Astrocyte (in vitro differentiated cells and primary cell): ENCODE measurements around the gene KCTD15. TPM values are rescaled to one million over a fixed set of nuclear protein-coding genes. Genes with fewer than 3 reads are reported as not detected.

Source experiments
- DNase-seq: peaks from one replicate; pipeline ENCODE4 v3.0.0-alpha.2; 2010; ENCODE audit warnings: low read depth
- FAIRE-seq: peaks from 2 replicates; lab custom pipeline; 2011; peaks lifted over from hg19 to GRCh38; lab: Jason Lieb, UNC
- H2AFZ ChIP-seq: 2 replicates; pipeline ENCODE4 v1.6.0; 2012; ENCODE audit warnings: low read depth, low read length, inconsistent platforms
- H3K27ac ChIP-seq: 2 replicates; pipeline ENCODE4 v1.5.1; 2011; ENCODE audit warnings: low read depth, low read length, inconsistent platforms
- H3K27me3 ChIP-seq: 2 replicates; pipeline ENCODE4 v1.6.0; 2011; ENCODE audit warnings: low read length, inconsistent platforms; ENCODE audit not compliant: insufficient read depth
- H3K36me3 ChIP-seq: 2 replicates; pipeline ENCODE4 v1.5.1; 2011; ENCODE audit warnings: low read length, inconsistent platforms; ENCODE audit not compliant: insufficient read depth
- H3K4me1 ChIP-seq: 2 replicates; pipeline ENCODE4 v1.5.1; 2011; ENCODE audit warnings: low read length, inconsistent platforms; ENCODE audit not compliant: insufficient read depth
- H3K4me2 ChIP-seq: 2 replicates; pipeline ENCODE4 v1.6.0; 2012; ENCODE audit warnings: low read length, inconsistent platforms
- H3K4me3 ChIP-seq: 2 replicates; pipeline ENCODE4 v1.5.1; 2011; ENCODE audit warnings: low read depth, mild to moderate bottlenecking, low read length, inconsistent platforms; ENCODE audit not compliant: insufficient read depth
- H3K79me2 ChIP-seq: 2 replicates; pipeline ENCODE4 v1.6.0; 2012; ENCODE audit warnings: mild to moderate bottlenecking, low read length, inconsistent platforms; ENCODE audit not compliant: insufficient read depth
- H3K9ac ChIP-seq: 2 replicates; pipeline ENCODE4 v1.6.0; 2012; ENCODE audit warnings: mild to moderate bottlenecking, low read length, inconsistent platforms
- H3K9me3 ChIP-seq: 2 replicates; pipeline ENCODE4 v1.5.1; 2012; ENCODE audit warnings: low read depth, mild to moderate bottlenecking, low read length, inconsistent platforms; ENCODE audit not compliant: insufficient read depth
- H4K20me1 ChIP-seq: 2 replicates; pipeline ENCODE4 v1.6.0; 2012; ENCODE audit warnings: low read length, inconsistent platforms; ENCODE audit not compliant: insufficient read depth
- H3K27ac Mint-ChIP-seq: one replicate; pipeline ENCODE4 v1.8.0; 2021; ENCODE audit warnings: mild to moderate bottlenecking, mixed read lengths; ENCODE audit not compliant: unreplicated experiment
- H3K27me3 Mint-ChIP-seq: one replicate; pipeline ENCODE4 v1.8.0; 2021; ENCODE audit warnings: low read depth, mixed read lengths; ENCODE audit not compliant: unreplicated experiment
- H3K36me3 Mint-ChIP-seq: one replicate; pipeline ENCODE4 v1.8.0; 2021; ENCODE audit warnings: low read depth, mixed read lengths; ENCODE audit not compliant: unreplicated experiment
- H3K4me1 Mint-ChIP-seq: one replicate; pipeline ENCODE4 v1.8.0; 2021; ENCODE audit warnings: low read depth, mixed read lengths; ENCODE audit not compliant: unreplicated experiment
- H3K4me3 Mint-ChIP-seq: one replicate; pipeline ENCODE4 v1.8.0; 2021; ENCODE audit warnings: mild to moderate bottlenecking, moderate library complexity, mixed read lengths; ENCODE audit not compliant: unreplicated experiment
- H3K9me3 Mint-ChIP-seq: one replicate; pipeline ENCODE4 v1.8.0; 2021; ENCODE audit warnings: mild to moderate bottlenecking, mixed read lengths; ENCODE audit not compliant: unreplicated experiment
- EZH2 ChIP-seq: IDR thresholded peaks from 2 replicates; pipeline ENCODE4 v1.6.1; 2012; ENCODE audit warnings: mild to moderate bottlenecking, low read length, inconsistent platforms; ENCODE audit not compliant: insufficient read depth
- total RNA-seq: library from RNA; stranded (reverse); gene quantifications from 2 replicates; pipeline ENCODE4 v1.2.1, GENCODE V29; 2021
- TF ChIP-seq, protein P1 (sequence below): IDR thresholded peaks from 2 replicates; pipeline ENCODE4 v1.5.1; 2011; ENCODE audit warnings: low read depth, mild to moderate bottlenecking, inconsistent platforms, low read length, moderate library complexity; ENCODE audit not compliant: insufficient read depth

The KCTD15 gene
- total RNA-seq, 1 donor from 2014 or later, result 43.3 TPM

DNA sequence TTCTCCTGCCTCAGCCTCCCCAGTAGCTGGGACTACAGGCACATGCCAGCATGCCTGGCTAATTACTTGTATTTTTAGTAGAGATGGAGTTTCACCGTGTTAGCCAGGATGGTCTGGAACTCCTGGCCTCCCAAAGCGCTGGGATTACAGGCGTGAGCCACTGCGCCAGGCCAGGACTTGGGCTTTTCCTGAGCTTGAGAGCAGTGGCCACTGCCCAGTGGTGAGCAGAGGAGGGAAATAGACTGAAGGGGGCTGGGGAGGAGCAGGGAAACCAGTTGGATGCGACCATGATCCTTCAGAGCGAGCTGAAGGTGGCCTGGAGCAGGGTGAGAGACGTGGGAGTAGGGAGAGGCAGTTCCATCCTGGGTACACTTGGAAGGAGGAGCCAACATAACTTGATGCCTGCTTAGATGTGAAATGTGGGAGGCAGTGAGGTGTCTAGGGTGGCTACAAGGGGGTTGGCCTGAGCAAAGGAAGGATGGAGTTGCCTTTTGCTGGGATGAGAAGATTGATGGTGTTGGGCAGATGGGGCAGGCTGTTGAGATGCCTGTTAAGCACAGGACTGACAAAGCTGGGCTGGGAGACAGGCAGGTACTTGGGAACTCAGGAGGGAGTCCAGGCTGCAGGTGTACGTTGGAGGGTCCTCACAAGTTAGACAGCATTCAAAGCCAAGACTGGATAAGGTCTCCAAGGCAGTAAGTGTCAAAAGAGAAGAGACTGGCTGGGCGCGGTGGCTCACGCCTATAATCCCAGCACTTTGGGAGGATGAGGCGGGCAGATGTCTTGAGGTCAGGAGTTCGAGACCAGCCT is 31.8 kb downstream of the KCTD15 start:
- Histone ChIP-seq H3K4me2 (no peak overlapping the region), H3K9me3 (no peaks in the 10 kb centered on the region), H4K20me1 (no peaks in the 10 kb centered on the region), H3K27me3 (no peaks in the 10 kb centered on the region), H3K9ac (no peak overlapping the region), H3K4me1 (no peaks in the 10 kb centered on the region), H3K4me3 (no peak overlapping the region), H3K36me3 (no peaks in the 10 kb centered on the region), H3K79me2 (no peaks in the 10 kb centered on the region), H3K27ac (no peak overlapping the region), H2AFZ (no peak overlapping the region)
- FAIRE-seq (no peak), DNase-seq (no peak)
- Mint-ChIP-seq H3K4me3 (peak overlapping the region; percentile 3), H3K9me3 (no peaks in the 10 kb centered on the region), H3K27ac (no peak overlapping the region), H3K27me3 (peaks cover 16% of the 10 kb centered on the region), H3K36me3 (no peaks in the 10 kb centered on the region), H3K4me1 (no peaks in the 10 kb centered on the region)
- TF ChIP-seq EZH2, result no peak
- TF ChIP-seq, protein P1, sequence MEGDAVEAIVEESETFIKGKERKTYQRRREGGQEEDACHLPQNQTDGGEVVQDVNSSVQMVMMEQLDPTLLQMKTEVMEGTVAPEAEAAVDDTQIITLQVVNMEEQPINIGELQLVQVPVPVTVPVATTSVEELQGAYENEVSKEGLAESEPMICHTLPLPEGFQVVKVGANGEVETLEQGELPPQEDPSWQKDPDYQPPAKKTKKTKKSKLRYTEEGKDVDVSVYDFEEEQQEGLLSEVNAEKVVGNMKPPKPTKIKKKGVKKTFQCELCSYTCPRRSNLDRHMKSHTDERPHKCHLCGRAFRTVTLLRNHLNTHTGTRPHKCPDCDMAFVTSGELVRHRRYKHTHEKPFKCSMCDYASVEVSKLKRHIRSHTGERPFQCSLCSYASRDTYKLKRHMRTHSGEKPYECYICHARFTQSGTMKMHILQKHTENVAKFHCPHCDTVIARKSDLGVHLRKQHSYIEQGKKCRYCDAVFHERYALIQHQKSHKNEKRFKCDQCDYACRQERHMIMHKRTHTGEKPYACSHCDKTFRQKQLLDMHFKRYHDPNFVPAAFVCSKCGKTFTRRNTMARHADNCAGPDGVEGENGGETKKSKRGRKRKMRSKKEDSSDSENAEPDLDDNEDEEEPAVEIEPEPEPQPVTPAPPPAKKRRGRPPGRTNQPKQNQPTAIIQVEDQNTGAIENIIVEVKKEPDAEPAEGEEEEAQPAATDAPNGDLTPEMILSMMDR, result no peak

- no peaks in the 10 kb centered on the region for H3K4me1 Mint-ChIP-seq
- no peaks in the 10 kb centered on the region for H3K79me2 ChIP-seq
These were observed 33.6 kb downstream of the KCTD15 start for GRCh38 chr19:33830264-33830663.

More at GRCh38 chr19:33830264-33830663, 33.6 kb downstream of the KCTD15 start:
- no peak overlapping the region for H3K4me2 ChIP-seq
- Mint-ChIP-seq H3K27ac (no peak overlapping the region), H3K27me3 (peaks cover 16% of the 10 kb centered on the region), H3K9me3 (no peaks in the 10 kb centered on the region), H3K4me3 (no peak overlapping the region), H3K36me3 (no peaks in the 10 kb centered on the region)
- H3K4me1 ChIP-seq, result no peaks in the 10 kb centered on the region
- H3K27me3 ChIP-seq, result no peaks in the 10 kb centered on the region
- TF ChIP-seq, protein P1, result no peak
- no peak for TF ChIP-seq EZH2
- FAIRE-seq, result no peak
- DNase-seq, result no peak
- no peak overlapping the region for H2AFZ ChIP-seq
- no peaks in the 10 kb centered on the region for H3K36me3 ChIP-seq
- H4K20me1 ChIP-seq, result no peaks in the 10 kb centered on the region
- no peak overlapping the region for H3K4me3 ChIP-seq
- no peak overlapping the region for H3K9ac ChIP-seq
- no peak overlapping the region for H3K27ac ChIP-seq
- H3K9me3 ChIP-seq, result no peaks in the 10 kb centered on the region
